HG03565 (cell line): ENCODE measurements around the gene FAM89A.

Experiments used
- ATAC-seq: cut with Tn5 transposase; IDR thresholded peaks from one replicate; pipeline ENCODE4 v1.9.1; 2021; ENCODE audit warnings: mild to moderate bottlenecking, moderate library complexity; ENCODE audit not compliant: unreplicated experiment

The FAM89A gene

DNA sequence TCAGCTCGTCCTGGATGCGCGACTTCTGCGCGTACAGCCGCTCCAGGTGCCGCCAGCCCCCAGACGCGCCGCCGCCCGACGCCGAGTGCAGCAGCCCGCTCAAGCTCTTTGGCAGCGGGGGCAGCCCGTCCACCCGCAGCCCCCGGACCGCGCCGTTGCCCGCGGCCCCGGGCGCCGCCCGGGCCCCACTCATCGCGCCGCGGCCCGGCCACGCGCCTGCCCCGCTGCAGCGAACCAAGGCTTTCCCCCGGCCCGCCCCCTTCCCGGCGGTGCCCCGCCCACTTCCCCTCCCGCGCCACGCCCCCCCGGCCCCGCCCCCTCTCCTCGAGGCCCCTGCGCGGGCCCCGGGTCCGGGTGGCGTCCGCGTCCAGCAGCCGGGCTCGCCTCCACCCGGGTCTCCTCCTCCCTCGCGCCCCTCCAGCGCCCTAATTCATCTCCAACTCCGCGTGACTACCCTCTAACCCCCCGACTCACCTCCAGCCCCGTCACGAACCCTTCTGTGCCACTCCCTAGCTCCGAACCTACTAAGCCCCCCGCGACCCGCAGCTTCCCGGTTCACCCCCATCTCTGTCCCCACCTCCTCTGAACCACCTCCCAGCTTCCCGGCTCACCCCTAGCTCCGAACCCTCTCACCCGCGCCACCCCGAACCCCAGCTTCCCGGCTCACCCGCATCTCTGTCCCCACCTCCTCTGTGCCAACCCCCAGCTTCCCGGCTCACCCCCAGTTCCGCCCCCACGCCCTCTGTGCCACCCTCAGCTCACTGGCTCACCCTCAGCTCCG is at the start of gene FAM89A:
Gene FAM89A (minus strand): TSS at position 236 of the 781 bp plus-strand sequence. CDS start 43 bp downstream, at position 193.
- ATAC-seq: no peak

DNA sequence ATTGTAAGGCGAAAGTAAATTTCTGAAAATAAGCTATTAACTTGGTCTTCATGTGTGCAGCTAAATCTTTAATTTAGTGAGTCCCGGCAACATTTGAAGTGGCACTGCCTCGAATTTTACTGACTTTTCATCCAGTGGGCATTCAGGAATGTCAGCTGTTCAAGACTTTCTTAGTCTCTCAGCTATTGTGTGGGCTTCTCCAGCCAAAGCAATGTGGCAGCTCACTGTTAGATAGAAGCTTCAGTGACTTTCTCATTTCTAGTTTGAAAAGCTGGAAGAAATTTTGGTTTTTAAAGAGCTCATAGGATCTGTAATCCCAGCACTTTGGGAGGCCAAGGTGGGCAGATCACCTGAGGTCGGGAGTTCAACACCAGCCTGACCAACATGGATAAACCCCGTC is 44.3 kb upstream of the FAM89A start:
- no peak for ATAC-seq

DNA sequence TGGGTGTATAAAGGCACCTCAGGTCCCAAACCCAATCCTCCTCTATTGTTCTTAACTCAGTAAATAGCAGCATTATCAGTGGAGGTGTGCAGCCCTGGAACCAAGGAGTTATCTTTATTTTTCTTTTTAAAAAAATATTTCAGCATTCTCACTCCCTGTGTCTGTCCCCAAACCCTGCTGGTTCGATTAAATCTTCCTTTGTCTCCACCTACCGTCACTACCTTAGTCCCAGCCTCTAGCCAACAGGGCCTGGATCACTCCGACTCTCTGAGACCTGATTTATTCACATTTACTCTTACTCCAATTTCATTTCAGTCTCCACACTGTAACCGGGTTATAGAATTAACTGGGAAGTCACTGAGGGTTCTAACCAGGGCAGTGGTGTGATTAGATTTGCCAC is 39.1 kb upstream of the FAM89A start:
- no peak for ATAC-seq

- no peak for ATAC-seq
These were observed 38.2 kb upstream of the FAM89A start for GRCh38 chr1:231078250-231078649.

GRCh38 chr1:231076802-231077201 is 36.7 kb upstream of the FAM89A start:
- ATAC-seq: no peak

DNA sequence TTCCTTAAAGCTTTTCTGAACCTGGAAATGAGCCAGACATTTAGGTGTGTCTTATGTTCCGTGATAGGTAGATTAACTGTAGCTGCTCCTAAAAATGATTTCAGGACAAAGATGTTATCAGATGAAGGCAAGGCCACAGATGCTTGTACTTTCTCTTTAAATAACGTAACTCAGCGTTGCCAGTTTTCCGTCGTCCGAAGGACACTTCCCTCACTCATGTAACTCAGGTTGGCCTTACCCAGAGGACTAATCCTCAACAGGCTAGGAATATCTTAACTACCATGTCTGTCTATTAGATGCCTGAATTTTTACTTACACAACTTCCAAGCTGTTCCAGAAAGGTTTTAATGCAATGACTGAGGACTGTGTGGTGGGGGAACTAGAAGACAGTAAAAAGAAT is 35.4 kb upstream of the FAM89A start:
- no peak for ATAC-seq

DNA sequence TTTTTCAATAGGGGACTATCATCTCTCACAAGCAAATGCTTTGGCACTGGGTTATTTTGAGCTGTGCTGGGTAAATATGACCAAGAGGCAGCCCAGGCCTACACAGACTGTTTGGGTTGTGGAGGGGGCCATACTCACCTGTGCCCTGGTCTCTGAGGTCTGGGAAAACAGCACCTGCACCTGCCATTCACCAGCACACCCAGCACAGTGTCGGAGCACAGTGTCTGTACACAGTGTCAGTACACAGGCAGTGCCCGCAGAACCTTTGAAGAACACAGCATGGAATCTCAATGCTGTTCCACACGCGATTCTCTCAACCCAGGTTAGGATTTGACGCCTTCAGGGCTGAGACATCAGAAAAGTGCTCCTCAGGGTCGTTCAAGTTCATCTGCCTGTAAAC is 35.0 kb upstream of the FAM89A start:
- no peak for ATAC-seq

DNA sequence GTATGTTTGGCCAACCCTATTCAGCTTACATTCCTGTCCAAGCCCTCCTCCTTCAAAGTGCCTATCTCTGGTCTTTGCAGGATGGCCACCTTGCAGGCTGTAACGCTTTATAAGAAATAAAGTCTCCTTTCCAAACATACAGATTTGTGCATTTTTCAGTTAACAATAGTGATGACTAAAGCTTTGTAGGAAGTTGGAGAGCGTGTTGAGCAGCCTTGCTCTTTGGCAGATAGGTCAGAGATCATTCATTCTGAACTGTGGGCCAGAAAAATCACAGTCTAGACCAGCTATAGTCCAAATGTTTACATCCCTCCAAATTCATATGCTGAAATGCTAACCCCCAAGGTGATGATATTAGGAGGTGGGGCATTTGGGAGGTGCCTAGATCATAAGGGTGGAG is 34.0 kb upstream of the FAM89A start:
- no peak for ATAC-seq

- ATAC-seq: no peak
These were observed 33.3 kb upstream of the FAM89A start for GRCh38 chr1:231073331-231073730.

GRCh38 chr1:231072502-231073094 is 32.5 kb upstream of the FAM89A start:
- ATAC-seq: no peak

- ATAC-seq: no peak
These were observed 32.0 kb upstream of the FAM89A start for GRCh38 chr1:231072041-231072440.

- ATAC-seq: no peak
These were observed 30.8 kb upstream of the FAM89A start for GRCh38 chr1:231070758-231071444.

- no peak for ATAC-seq
These were observed 29.3 kb upstream of the FAM89A start for GRCh38 chr1:231069333-231069732.

DNA sequence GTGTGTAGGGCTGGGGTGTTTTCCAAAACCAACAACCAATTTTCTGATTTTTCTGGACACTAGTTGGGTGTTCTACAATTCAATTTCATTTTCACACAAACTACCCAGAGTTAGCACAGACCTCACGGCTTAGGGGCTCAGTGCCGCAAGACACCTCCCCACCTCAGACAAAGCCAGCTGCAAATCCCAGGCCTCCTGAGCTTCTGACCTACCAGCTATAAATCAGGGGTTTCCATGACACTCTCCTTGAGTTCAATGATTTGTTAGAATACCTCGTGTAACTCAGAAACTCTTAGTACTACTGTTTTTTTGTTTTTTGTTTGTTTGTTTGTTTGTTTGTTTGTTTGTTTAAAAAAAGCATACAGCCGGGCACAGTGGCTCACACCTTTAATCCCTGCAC is 28.7 kb upstream of the FAM89A start:
- ATAC-seq: no peak

DNA sequence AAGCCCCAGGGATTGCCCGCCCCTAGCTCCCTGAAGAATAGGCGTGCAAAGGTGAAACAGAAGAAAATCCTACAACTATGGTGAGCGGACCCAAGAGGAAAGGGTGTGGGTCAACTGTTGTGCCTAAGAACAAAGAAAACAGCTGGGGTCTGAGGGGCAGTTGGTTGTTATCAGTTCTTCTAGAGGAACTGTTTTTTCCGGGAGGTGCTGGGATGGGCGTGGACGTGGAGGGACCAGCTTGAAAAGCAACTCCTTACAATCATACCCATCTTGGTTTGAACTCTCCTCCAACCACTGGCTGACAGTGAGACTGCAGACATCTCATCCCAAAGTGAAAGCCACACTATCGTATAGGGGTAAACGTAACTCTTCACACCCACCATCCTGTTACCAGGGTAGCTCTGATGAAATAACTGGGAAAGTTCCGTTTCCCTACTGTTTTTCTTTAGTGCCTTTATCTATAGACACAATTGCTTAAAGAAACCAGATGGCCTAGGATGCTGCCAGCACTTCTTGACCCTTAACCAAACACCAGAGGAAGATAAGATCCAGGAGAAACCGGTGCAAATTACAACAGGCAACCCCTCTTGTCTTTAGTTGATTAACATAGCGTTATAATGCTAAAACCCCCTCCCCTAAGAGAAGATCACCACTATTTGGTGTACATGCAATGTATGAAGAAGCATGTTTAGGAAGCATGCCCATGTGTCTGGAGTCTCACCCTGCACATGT is 25.6 kb upstream of the FAM89A start:
- no peak for ATAC-seq

DNA sequence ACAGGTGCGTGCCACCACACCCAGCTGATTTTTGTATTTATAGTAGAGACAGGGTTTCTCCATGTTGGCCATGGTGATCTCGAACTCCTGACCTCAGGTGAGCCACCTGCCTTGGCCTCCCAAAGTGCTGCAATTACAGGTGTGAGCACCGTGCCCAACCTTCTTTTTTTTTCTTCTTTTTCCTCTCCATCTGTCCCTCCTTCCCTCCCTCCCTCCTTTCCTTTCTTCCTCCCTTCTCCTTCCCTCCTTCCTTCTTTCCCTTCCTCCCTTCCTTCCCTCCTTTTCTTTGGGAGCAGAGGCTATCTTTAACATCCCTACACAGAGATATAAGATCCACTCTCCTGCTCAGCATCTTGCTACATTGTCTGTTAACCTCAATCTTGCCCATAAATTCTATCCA is 24.4 kb upstream of the FAM89A start:
- ATAC-seq: no peak

GRCh38 chr1:231063331-231063730 is 23.3 kb upstream of the FAM89A start:
- no peak for ATAC-seq

DNA sequence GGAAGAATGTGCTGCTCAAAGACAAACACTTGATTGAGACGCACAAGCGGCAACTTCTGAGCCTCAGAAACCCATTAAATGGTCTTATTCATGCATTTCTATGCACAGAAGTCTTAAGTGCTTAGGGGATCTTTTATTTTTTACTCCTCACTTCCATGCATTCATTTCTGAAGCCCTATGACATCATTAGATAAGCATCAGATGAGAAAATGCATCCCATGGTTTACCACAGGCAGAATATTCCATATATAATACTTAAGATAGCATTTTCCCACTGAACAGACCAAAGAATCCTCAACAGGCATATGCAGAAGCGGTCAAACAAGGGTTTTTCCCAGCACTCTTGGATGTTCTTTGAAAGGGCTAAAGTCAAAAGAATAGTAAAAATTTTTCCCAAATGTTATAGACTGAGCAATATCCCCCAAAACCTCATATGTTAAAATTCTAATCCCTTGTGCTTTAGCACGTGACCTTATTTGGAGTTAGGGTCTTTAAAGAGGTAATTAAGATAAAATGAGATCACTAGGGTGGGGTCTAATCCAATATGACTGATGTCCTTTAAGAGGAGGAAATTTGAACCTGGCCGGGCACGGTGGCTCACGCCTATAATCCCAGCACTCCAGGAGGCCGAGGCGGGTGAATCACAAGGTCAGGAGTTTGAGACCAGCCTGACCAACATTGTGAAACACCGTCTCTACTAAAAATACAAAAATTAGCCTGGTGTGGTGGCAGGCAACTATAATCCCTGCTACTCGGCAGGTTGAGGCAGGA is 22.6 kb upstream of the FAM89A start:
- no peak for ATAC-seq

DNA sequence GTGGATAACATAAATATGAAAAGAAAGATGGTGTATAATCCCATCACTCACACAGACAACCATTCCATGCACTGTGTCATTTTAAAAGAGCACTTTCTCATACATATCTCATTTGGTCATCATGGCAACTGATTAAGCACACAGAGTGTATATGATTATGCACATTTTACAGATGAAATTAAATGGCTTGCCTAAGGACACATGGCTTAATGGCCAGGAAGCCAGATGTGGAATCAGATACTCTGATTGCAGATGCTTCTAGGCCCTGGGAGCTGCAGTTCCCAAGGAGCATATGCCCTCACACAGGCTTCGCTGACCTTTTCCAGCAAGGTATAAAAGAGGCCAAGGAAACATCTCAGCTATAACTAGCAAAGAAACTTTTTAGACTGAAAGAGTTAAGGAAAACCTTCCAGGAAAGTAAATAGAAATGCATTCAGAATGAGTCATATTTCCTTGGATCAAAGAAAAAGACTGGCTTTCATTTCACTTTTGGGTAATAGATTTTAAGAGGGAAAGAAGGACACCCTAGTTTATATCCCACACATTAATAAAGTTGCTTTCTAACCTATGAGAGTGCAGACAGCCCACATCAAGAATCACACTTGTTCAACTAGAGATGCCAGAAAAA is 19.6 kb upstream of the FAM89A start:
- ATAC-seq: no peak

DNA sequence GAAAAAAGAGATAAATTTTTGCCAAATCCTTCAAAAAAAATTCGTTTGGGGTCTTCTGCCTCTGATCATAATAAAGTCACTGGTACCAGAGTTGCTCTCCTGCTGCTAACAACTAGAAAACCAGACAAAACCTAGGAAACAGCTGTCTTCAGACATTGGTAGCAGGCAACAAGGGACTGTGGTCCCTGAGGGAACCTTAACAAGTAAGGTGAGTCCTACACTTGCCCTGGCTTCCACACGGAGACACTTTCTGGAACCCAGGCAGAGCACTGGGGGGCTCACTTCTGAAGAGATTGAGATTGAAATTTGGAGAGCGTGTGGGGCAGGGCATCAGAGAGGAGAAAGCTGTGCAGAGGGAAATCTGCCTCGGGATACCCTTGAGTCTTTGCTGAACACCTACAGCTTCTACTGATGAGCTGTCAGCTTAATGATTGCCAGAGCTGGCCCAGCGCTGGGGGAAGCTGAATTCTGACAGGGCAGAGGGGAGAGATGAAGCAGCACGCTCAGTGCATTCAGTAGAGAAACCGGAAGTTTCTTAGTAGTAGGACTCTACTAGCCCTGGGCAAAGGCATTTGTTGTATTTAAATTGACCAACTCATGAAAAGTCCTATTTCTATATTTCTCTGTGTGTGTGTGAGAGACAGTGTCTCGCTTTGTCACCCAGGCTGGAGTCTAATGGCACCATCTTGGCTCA is 18.5 kb upstream of the FAM89A start:
- no peak for ATAC-seq
